Stimulated activated CD4-positive, alpha-beta T cell treated with anti-CD3 and anti-CD28 coated beads, Interleukin-1b, Interleukin-23, amount 100 ng/mL, for 48 hours (primary cell): ENCODE measurements around the gene CCDC170.

Source experiments
- DNase-seq: peaks from one replicate; pipeline ENCODE4 v3.0.0-alpha.2; 2020

CCDC170 gene

DNA sequence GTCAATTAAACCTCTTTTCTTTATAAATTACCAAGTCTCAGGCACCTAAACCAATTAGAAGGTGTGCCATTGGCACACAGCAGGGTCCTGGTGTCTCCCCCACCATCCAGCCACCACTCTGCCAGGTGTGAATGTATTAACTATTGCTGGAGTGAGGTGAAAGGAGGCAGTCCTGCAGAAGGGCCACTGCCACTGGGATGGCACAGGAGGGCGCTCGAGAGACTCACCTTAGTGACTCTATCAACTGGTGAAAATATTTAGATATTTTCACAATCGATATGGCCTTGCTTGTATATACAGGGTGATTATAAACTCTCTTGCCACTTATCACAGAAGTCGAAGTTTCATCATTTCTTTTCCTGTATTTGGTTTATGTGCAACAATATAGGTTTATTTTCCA, 168.1 kb downstream of the CCDC170 start:
- DNase-seq: no peak

- no peak for DNase-seq
Measured at GRCh38 chr6:151663559-151663958, 169.7 kb downstream of the CCDC170 start.

DNA sequence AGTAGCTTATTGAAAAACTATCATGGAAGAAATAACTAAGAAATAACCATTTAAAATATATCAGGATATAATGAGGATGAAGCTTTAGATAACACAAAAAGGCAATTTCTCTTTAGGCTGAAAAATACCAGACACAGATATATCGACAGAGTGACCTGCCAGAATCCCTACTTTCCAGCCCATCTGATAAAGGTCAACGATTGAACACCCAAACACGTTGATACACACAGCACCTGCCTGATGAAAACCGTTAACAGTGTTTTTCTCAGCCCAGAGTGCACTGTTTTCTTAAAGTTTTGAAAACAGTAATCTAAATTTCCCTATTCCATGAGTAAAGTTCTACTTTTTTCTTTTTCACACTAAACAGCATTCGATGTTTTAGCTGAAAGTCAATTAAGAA, 170.6 kb downstream of the CCDC170 start:
- DNase-seq: no peak

GRCh38 chr6:151665329-151665728, 171.5 kb downstream of the CCDC170 start:
- DNase-seq: no peak

- no peak for DNase-seq
Measured at GRCh38 chr6:151666526-151666925, 172.7 kb downstream of the CCDC170 start.

GRCh38 chr6:151669208-151669560, 175.4 kb downstream of the CCDC170 start:
- DNase-seq: no peak

- no peak for DNase-seq
Measured at GRCh38 chr6:151670116-151670515, 176.3 kb downstream of the CCDC170 start.
